ENCODE results near the gene ARF4.

Gene ARF4

GRCh38 chr3:57577801-57578200 lies 19.3 kb downstream of the ARF4 start:
- DNase-seq (ENCODE audit: low spot score): no peak

- no peak for DNase-seq (ENCODE audit: low spot score)
These were observed 21.0 kb downstream of the ARF4 start for GRCh38 chr3:57575966-57576626.

- no peak for DNase-seq (ENCODE audit: low spot score)
These were observed 25.0 kb downstream of the ARF4 start for GRCh38 chr3:57572096-57572495.

- no peak for DNase-seq (ENCODE audit: low spot score)
These were observed 26.3 kb downstream of the ARF4 start for GRCh38 chr3:57570878-57571277.

- DNase-seq (ENCODE audit: low spot score): no peak
These were observed 27.2 kb downstream of the ARF4 start for GRCh38 chr3:57569859-57570450.

- DNase-seq (ENCODE audit: low spot score): no peak
These were observed 37.6 kb downstream of the ARF4 start for GRCh38 chr3:57559526-57559925.

GRCh38 chr3:57557085-57557537 lies 40.0 kb downstream of the ARF4 start:
- peak; percentile 44 for DNase-seq (ENCODE audit: low spot score)

- peak; percentile 38 for DNase-seq (ENCODE audit: low spot score)
These were observed 40.6 kb downstream of the ARF4 start for GRCh38 chr3:57556459-57557084.

GRCh38 chr3:57555738-57556458 lies 41.2 kb downstream of the ARF4 start, which contains the start of gene PDE12:
Gene PDE12 (plus strand): TSS chr3:57556274. CDS start chr3:57556380, 106 bp downstream.
- DNase-seq (ENCODE audit: low spot score): peak; percentile 91

- DNase-seq (ENCODE audit: low spot score): no peak
These were observed 41.8 kb downstream of the ARF4 start for GRCh38 chr3:57555306-57555705.

- DNase-seq (ENCODE audit: low spot score): no peak
These were observed 50.5 kb downstream of the ARF4 start for GRCh38 chr3:57546616-57547015.

GRCh38 chr3:57545636-57546268 lies 51.4 kb downstream of the ARF4 start:
- DNase-seq (ENCODE audit: low spot score): no peak

- peak; percentile 51 for DNase-seq (ENCODE audit: low spot score)
These were observed 52.7 kb downstream of the ARF4 start, which contains the start of gene DNAH12 for GRCh38 chr3:57544181-57545125. Gene DNAH12 (minus strand): TSS chr3:57544344. CDS start chr3:57542870, 1,474 bp downstream.

- no peak for DNase-seq (ENCODE audit: low spot score)
These were observed 58.7 kb downstream of the ARF4 start for GRCh38 chr3:57538465-57538864.

- DNase-seq (ENCODE audit: low spot score): peak; percentile 11
These were observed 67.0 kb downstream of the ARF4 start for GRCh38 chr3:57530071-57530608.
